H1 (cell line): Measurements from ENCODE around the gene POP7. TPM values are rescaled to one million over a fixed set of nuclear protein-coding genes. Genes with fewer than 3 reads are reported as not detected.

Source experiments
- BCL11A ChIP-seq, 2 experiments: IDR thresholded peaks; one replicate each; pipeline ENCODE4 v1.6.1; 2011; ENCODE audit warnings: low read depth in 2 of 2, low read length in 2 of 2, mild to moderate bottlenecking in 2 of 2
- CEBPB ChIP-seq: IDR thresholded peaks from 2 replicates; pipeline ENCODE4 v1.6.1; 2012; ENCODE audit warnings: low read depth, low read length
- RXRA ChIP-seq: IDR thresholded peaks from 2 replicates; pipeline ENCODE4 v1.6.1; 2011; ENCODE audit warnings: low read depth, mild to moderate bottlenecking, low read length, moderate library complexity; ENCODE audit not compliant: insufficient read depth
- polyA plus RNA-seq, 7 experiments: library from polyadenylated mRNA; depleted of rRNA in 3 of 7; stranded (reverse) in 5 of 7; unstranded in 2 of 7; fragments of >200 nt in 5 of 7; fragments of 200-250 nt in 2 of 7; gene quantifications; 1 replicate in 5 of 7; 2 replicates in 1 of 7; 4 replicates in 1 of 7; pipeline versions ENCODE4 v1.2.1 to v1.2.3, GENCODE V29; 2011 to 2013; ENCODE audit warnings: missing spikeins in 2 of 7, mixed read lengths in 2 of 7
- total RNA-seq: library from RNA; stranded (reverse); fragmentation: NEBNext Ultra II Directional; extraction: Animal tissue kit (Norgen Biotek cat#: 25700); gene quantifications from 2 replicates; pipeline ENCODE4 v1.2.1, GENCODE V29; 2021

Gene POP7
- total and polyA plus RNA-seq, 2 of the 8 experiments (the other 6 are each of a cell fraction or from before 2014, with no cell fraction given) = 92.5 to 135 TPM

GRCh38 chr7:100682991-100683658, 22.8 kb upstream of the POP7 start (continued):
- no peak for TF ChIP-seq RXRA
- no peak for TF ChIP-seq BCL11A (IDR thresholded peaks at IDR 0.05; ENCODE audit: low read depth in 2 of 2, low read length in 2 of 2)
- no peak for TF ChIP-seq CEBPB
